Choroid plexus epithelial cell (primary cell): ENCODE data around the gene ZNF689.

Source experiments
- DNase-seq: peaks from one replicate; pipeline ENCODE4 v3.0.0-alpha.2; 2010; ENCODE audit warnings: low read depth
- H3K4me3 ChIP-seq: 2 replicates; pipeline ENCODE4 v1.5.1; 2011; ENCODE audit warnings: low read depth, mild to moderate bottlenecking, control low read depth, low read length, moderate library complexity
- TF ChIP-seq, protein P1 (sequence below): conservative IDR thresholded peaks from 2 replicates; pipeline ENCODE4 v1.5.1; 2011; ENCODE audit warnings: low read depth, mild to moderate bottlenecking, control low read depth, inconsistent platforms, low read length, moderate library complexity

Gene ZNF689

DNA sequence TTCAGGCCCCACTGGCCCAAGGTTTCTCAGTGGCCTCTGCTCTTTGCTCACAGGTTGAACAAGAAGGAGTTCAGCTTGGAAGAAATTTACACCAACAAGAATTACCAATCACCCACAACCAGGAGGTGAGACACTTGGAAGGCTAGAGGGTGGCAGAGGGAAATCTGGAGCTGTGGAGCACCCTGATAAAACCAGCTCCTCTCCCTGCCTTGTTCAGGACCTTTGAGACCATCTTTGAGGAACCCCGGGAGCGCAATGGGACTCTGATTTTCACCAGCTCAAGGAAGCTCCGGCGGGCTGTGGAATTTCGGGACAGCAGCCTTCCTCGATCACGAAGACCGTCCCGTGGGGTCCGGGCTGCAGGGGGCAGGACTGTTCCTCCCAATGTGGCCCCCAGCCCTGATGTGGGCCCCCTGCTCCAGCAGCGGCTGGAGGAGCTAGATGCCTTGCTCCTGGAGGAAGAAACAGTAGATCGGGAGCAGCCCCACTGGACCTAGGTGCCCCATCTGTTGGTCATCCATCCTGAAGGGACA is 45.7 kb upstream of the ZNF689 start:
- no peak for DNase-seq
- no peak overlapping the region for H3K4me3 ChIP-seq
- TF ChIP-seq, protein P1, sequence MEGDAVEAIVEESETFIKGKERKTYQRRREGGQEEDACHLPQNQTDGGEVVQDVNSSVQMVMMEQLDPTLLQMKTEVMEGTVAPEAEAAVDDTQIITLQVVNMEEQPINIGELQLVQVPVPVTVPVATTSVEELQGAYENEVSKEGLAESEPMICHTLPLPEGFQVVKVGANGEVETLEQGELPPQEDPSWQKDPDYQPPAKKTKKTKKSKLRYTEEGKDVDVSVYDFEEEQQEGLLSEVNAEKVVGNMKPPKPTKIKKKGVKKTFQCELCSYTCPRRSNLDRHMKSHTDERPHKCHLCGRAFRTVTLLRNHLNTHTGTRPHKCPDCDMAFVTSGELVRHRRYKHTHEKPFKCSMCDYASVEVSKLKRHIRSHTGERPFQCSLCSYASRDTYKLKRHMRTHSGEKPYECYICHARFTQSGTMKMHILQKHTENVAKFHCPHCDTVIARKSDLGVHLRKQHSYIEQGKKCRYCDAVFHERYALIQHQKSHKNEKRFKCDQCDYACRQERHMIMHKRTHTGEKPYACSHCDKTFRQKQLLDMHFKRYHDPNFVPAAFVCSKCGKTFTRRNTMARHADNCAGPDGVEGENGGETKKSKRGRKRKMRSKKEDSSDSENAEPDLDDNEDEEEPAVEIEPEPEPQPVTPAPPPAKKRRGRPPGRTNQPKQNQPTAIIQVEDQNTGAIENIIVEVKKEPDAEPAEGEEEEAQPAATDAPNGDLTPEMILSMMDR = no peak

DNA sequence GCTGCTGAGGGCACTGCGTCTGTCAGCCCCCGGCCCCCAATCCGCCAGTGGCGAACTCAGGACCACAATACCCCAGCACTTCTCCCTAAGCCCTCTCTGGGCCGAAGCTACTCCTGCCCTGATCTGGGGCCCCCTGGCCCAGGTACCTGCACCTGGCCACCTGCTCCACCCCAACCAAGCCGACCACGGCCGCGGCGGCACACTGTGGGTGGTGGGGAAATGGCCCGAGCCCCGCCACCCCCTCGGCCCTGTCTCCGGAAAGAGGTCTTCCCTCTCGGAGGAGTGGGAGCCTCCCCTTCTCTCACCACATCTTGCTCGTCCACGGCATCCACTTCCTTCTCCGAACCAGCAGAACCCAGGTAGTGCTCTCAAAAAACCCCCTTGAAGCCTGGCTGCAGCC is 44.7 kb upstream of the ZNF689 start:
- DNase-seq = no peak
- no peak overlapping the region for H3K4me3 ChIP-seq
- TF ChIP-seq, protein P1 = no peak

DNA sequence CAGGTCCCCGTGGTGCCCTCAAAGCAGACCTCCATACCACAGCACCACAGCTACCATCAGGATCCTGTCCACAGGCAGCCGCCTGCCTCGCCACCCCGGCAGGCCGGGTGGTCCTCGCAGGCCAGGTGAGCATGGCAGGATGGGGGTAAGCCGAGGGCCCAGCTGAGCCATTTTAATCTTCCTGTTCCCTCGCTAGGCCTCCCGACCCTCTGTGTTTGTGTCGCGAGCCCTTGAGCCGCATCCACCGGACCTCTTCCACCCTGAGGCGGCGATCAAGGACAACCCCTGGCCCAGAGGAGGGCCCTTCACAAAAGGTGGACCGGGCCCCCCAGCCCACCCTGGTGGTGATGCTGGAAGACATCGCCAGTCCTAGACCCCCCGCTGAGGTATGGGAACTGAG is 42.5 kb upstream of the ZNF689 start:
- H3K4me3 ChIP-seq = no peak overlapping the region
- TF ChIP-seq, protein P1 = no peak
- no peak for DNase-seq

DNA sequence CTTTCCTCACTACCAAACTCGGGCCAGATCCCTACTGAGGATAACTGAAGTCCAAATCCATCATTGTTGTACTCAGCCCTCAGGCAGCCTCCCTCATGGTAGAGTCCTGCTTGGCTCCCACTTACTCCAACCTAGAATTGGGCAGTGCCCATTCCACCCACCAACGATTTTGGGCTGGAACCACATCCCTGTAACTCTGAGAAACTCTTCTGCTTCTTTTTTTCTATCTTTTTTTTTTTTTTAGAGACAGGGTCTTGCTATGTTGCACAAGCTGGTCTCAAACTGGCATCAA is 41.8 kb upstream of the ZNF689 start:
- TF ChIP-seq, protein P1 = no peak
- DNase-seq = no peak
- H3K4me3 ChIP-seq = peak overlapping the region; percentile 86

DNA sequence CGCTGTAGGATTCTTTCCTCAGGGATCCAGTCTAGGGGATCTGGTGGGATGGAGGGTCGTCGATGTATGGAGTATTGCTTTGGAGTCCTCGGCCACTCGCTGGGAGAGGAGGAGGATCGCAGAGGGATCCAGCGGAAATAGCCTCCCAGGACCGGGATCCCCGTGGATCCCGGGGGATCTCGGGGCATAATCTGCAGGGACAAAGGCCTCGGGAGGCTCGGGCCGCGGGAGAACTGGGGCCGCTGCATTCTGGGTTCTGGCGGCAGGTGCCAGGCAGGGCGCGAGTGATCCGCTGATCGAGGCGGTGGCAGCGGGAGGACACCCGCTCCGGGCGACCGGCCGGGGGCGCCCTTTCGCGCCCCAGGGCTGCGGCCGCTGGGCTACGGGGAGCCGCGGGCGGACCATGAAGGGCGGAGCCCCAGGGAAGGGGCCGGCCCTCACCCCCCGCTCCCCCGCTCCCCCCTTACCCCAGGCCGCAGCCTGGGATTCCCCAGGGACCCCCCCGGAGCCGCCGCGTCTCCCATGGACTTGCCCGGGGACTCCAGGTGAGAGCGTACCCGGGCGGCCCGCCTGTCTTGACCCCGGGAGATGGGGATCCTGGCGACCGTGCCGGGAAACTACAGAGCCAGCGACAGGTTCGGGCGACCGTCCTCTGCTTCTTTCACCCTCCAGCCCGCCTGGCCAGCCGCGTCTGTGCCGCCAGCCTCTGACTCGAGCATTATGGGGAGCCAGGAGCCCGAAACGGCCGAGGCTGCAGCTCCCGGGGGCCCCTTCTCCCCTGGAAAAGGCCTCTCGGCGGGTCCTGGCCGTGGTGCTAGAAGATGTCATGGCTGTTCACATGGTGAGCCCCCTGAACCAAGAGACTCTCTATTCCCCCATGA is 41.2 kb upstream of the ZNF689 start:
- TF ChIP-seq, protein P1 = peak; percentile 42
- peak; percentile 60 for DNase-seq
- peak overlapping the region; percentile 86 for H3K4me3 ChIP-seq

DNA sequence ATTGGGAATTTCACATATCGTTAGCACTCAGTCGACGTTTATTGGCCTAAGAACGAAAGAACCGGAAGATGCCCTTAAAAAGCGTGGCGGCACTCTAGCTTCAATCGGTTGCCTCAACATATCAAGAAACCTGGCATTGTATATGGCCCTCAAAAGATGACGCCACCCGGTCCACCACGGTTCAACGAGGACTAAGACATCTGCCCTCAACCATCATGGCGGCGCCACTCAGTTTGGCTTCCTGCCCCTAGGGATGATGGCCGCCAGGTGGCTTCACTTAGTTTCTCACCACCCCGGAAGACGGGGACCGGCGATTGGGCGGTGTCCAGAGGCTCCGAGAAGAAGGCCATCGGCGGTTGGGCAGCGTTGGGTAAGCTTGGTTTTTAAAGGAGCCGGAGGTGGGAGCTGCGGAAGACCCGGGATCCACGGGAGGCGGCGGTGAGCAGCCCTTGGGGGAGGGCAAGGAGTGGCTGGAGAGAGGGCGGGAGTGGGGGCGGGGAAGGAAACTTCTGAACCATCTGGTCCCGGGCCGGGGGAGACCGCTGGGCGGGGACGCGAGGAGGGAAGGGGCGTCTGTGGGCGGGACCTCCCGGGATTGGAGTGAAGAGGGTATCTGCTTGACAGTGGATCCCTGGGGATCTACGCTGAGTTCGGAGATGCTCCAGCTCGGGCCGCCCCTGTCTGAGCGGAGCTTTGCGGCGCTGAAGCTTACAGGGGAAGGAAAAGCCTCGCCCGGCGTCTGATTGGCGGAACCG is 40.4 kb upstream of the ZNF689 start, which contains the start of gene PRR14:
PRR14 (plus strand) TSS at position 592 of the 755 bp plus-strand sequence. CDS start 686 bp downstream, outside the sequence.
- peak; percentile 100 for DNase-seq
- TF ChIP-seq, protein P1 = no peak

More for the DNA sequence above, 40.4 kb upstream of the ZNF689 start, which contains the start of gene PRR14:
- H3K4me3 ChIP-seq = peak within 1 kb of the TSS; percentile 86
